NCI-H2029 treated with DMSO at 0.1 percent for 48 hours (cell line): ENCODE results near the gene ACAA2.

ENCODE experiments used
- DNase-seq: peaks from one replicate; lab custom pipeline; 2025; lab: John Stamatoyannopoulos, UW

ACAA2 gene

GRCh38 chr18:49742316-49743116 is 70.8 kb downstream of the ACAA2 start:
- DNase-seq, result no peak

DNA sequence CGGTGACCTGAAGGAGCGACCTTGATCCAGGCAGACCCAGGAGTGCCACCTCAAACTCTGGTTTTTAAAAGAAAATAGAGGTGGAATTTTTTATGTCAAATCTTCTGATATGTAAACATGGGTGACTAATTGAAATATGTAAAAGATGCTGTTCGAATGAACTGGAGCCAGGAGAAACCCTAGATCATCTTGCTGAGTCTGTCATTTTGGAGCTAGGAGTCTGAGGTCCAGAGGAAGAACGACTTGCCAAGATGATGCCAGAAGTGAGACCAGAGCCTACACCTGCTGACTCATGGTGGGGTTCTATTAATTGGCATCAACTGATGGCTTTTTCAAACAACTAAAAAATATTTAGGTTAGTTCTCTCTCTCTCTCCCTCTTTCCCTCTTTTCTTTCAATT is 74.1 kb downstream of the ACAA2 start:
- DNase-seq, result no peak

DNA sequence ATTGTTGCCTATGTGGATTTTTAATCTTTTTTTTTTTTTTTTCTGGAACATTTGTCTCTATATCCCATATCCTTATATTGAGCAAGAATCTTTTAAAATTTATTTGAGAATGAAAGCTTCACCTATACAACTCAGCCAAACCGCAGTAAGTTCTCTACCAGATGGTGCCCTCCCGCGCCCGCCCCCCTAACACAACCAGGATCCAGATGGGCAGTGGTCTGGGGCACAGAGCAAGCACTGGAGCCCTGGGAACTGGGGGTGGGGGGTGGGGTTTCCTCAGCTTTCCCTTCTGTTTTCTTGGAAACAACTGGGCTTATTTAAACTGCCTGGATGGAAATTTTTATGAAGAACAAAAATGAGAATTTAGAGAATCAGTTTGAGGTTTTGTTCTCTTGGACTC is 74.6 kb downstream of the ACAA2 start:
- DNase-seq, result no peak

GRCh38 chr18:49734836-49735235 is 78.5 kb downstream of the ACAA2 start:
- no peak for DNase-seq

DNA sequence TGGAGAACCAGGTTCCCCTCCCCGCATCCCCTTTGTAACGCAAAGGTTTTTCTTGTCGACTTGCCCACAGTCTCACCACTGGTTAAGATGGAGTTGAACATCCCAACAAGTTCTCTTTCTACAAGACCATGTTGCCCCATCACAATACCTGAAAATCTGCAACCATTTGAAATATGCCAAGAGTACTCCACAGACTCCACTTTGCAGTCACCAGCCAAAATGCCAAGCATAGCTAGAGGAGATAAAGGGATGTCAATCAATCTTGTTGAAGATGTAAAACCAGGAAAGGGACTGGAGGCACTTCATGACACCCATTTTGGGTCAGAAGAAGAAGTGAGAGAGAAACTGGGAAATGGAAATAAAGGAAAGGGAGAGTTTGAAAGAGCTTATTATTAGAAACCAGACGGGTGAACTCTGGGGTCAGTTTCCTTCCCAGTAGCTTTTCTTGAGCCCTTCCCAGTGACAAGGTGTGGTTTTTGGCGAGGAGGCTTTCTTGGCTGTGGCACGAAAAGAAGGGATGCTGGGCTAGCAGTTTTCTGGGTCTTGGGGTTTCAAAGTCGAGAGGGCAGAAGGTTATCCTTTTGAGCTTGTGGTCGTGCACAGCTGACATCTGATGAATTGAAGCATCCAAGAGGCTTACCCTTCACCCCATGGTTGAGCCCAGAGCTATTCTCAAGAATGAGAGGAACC is 79.3 kb downstream of the ACAA2 start:
- no peak for DNase-seq

DNA sequence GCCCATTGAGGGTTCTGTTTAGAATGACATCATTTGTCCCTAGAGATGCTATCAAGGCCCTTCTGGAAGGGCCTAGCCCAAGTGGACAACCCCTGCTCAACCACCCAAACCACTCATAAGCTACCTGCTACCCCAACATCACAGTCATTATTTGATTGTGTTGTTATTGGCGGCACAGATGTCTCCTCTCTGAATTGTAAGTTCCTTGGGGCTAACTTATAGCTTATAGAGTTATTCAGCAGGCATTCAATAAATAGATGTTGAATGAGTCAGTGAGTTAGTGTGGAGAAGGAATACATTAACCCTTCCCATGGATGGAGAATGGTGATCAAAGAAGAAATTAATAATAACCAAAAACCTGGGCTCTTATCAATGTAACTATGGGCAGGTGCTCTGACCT is 80.0 kb downstream of the ACAA2 start:
- no peak for DNase-seq
